Thyroid gland (tissue), 4 donors: Measurements from ENCODE around the gene GLIPR1L1. TPM values are rescaled to one million over a fixed set of nuclear protein-coding genes. Genes with fewer than 3 reads are reported as not detected.

ENCODE experiments used
- DNase-seq, 2 donors: peaks; one replicate each; pipeline ENCODE4 v3.0.0-alpha.2; 2019
- H3K27ac ChIP-seq, 3 donors: fragments of 200-600 bp; sonication (generic); 1 replicate in 2 of 3; 2 replicates in 1 of 3; pipeline ENCODE4 v1.5.1; 2016 to 2019; ENCODE audit warnings: mild to moderate bottlenecking in 1 of 3, moderate library complexity in 1 of 3
- H3K27me3 ChIP-seq: fragments of 200-600 bp; sonication (generic); one replicate; pipeline ENCODE4 v1.5.1; 2019
- H3K36me3 ChIP-seq, 2 donors: fragments of 200-600 bp; sonication (generic); one replicate each; pipeline ENCODE4 v1.5.1; 2016 to 2019
- H3K4me1 ChIP-seq, 2 donors: fragments of 200-600 bp; sonication (generic); one replicate each; pipeline ENCODE4 v1.5.1; 2017 to 2019
- H3K4me3 ChIP-seq, 3 donors: fragments of 200-600 bp; sonication (generic); replicated peaks in 1 of 3; 1 replicate in 2 of 3; 2 replicates in 1 of 3; pipeline ENCODE4 v1.5.1; 2016; ENCODE audit warnings: mild to moderate bottlenecking in 1 of 3
- H3K9me3 ChIP-seq: fragments of 200-600 bp; sonication (generic); one replicate; pipeline ENCODE4 v1.5.1; 2017
- POLR2A ChIP-seq, 2 donors: fragments of 450-650 bp; IDR thresholded peaks; one replicate each; pipeline ENCODE4 v1.6.1; 2017; ENCODE audit warnings: antibody characterized with exemption in 2 of 2, mild to moderate bottlenecking in 2 of 2, moderate library complexity in 1 of 2
- WGBS, 2 donors: methylation state at CpG; one replicate each; pipeline ENCODE4 v1.1.5; 2017; 5-methylcytosine and 5-hydroxymethylcytosine counted together
- intact Hi-C: fragments of 100-400 bp; cut with DNase I; formaldehyde crosslinking; loops from one replicate; pipeline ENCODE4 v1.15.1; 2023
- total RNA-seq, 4 donors: library from RNA; depleted of rRNA; stranded (reverse); fragments of >200 nt; gene quantifications; one replicate each; pipeline ENCODE4 v1.2.3, GENCODE V29; 2016
- TF ChIP-seq, protein P1 (sequence below), 6 experiments: fragments of 200-600 bp in 3 of 6; fragments of 450-650 bp in 3 of 6; sonication (generic) in 3 of 6; IDR thresholded peaks; one replicate each; pipeline ENCODE4 v1.5.1; 2016 to 2019; ENCODE audit warnings: antibody characterized with exemption in 6 of 6, mild to moderate bottlenecking in 2 of 6, inconsistent platforms in 1 of 6, moderate library complexity in 1 of 6

GLIPR1L1 gene
- total RNA-seq, 4 donors from 2014 or later: not detected

DNA sequence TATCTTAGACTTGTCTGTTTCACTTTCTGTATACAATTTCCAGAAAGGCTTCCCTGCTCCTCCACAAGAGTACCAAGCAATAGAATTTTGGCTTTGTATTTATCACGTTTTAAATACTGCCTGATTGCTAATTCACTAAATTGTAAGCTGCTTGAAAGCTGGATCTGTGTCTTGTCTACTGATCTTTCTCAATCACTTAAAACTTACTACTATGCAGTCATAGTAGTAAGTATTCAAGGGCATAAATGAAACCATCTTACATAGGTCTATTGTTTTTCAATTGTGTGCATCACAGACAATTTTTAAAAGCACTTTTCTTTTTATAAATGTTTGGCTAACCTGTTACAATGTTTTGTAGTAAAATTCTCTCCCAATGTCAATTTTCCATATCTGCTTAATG lies 55.2 kb downstream of the GLIPR1L1 start:
- intact Hi-C loops: no loop called here
- Histone ChIP-seq H3K27me3 (no peaks in the 10 kb centered on the region), H3K36me3 (no peaks in the 10 kb centered on the region), H3K4me1 (peaks cover 23% of the 10 kb centered on the region in 2 donors), H3K27ac (peak overlapping the region; percentile 53 to 98 (median 86)), H3K4me3 (no peak overlapping the region), H3K9me3 (no peaks in the 10 kb centered on the region)
- 55 to 59% methylated on average over 1 of the region's 1 CpG for WGBS, 2 donors
- DNase-seq: no peak
- TF ChIP-seq, protein P1, sequence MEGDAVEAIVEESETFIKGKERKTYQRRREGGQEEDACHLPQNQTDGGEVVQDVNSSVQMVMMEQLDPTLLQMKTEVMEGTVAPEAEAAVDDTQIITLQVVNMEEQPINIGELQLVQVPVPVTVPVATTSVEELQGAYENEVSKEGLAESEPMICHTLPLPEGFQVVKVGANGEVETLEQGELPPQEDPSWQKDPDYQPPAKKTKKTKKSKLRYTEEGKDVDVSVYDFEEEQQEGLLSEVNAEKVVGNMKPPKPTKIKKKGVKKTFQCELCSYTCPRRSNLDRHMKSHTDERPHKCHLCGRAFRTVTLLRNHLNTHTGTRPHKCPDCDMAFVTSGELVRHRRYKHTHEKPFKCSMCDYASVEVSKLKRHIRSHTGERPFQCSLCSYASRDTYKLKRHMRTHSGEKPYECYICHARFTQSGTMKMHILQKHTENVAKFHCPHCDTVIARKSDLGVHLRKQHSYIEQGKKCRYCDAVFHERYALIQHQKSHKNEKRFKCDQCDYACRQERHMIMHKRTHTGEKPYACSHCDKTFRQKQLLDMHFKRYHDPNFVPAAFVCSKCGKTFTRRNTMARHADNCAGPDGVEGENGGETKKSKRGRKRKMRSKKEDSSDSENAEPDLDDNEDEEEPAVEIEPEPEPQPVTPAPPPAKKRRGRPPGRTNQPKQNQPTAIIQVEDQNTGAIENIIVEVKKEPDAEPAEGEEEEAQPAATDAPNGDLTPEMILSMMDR (IDR thresholded peaks at IDR 0.05): no peak
- no peak for TF ChIP-seq POLR2A (IDR thresholded peaks at IDR 0.05)

DNA sequence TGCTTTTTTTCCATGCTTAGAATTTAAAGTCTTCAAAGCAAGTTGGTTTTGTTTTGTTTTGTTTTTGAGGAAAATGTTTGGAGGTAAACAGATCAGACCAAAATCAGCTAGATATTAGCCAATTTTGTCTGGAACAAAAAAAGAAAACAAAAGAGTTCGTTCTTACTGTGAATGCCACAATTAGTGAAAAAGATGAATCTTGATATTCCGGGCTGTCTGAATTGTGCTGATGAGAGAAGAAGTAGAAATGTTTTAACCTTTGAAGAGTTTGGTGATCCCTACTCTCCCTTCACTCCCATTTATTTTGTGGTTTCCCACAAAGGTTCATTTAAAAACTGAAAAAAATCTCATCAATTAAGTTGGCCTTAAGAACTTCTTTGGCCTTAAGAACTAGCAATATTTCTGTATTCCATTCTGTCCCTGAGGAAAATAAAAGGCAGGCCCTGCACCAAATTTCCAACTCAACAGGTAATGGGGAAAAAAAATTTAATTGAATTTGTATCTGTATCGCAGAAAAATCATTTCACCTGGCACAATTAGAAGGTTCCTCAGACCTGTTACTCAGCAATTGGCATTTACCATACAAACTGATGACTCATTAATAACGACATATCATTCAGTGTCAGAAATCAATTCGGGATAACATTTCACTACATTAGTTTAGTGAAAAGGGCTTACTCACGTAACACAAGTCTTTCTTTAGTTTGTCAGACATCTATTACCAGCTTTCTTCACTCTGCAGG lies 55.9 kb downstream of the GLIPR1L1 start:
- Histone ChIP-seq H3K27ac (peak overlapping the region; percentile 53 to 98 (median 86)), H3K27me3 (no peaks in the 10 kb centered on the region), H3K9me3 (no peaks in the 10 kb centered on the region), H3K36me3 (no peaks in the 10 kb centered on the region), H3K4me1 (peaks cover 23% of the 10 kb centered on the region in 2 donors), H3K4me3 (peak overlapping the region in 2 of 3 donors; percentile 14 to 33)
- WGBS, 2 donors: 57 to 64% methylated on average over 6 of the region's 6 CpGs
- intact Hi-C loops: no loop called here
- DNase-seq: no peak
- TF ChIP-seq POLR2A (IDR thresholded peaks at IDR 0.05): no peak
- TF ChIP-seq, protein P1 (IDR thresholded peaks at IDR 0.05): no peak

DNA sequence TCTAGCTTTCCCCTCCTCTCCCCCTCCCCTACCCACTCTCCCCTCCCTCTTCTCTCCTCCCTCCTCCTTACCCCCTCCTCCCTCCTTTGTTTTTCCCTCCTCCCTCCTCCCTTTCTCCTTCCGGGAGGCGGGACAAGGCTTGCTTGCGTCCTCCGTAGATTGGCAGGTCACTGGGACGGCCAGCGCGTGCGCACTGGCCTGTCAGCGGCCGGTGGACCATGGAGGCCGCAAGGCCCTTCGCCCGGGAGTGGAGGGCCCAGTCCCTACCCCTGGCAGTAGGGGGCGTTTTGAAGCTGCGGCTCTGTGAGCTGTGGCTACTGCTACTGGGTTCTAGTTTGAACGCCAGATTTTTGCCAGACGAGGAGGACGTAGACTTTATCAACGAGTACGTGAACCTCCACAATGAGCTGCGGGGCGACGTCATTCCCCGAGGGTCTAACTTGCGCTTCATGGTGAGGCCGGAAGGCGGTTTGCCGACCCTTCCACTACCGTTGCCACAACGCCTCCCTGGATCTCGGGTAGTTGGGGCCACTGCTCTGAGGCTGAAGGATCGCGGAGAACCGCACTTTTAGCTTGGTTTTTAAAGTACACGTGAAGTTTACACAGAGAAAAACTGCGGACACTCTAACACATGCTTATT lies 56.5 kb downstream of the GLIPR1L1 start, which contains the start of gene GLIPR1L2:
GLIPR1L2 (plus strand) TSS at position 191 of the 640 bp plus-strand sequence; CDS start at position 219, 28 bp downstream.
- DNase-seq: peak; percentile 95 to 97

DNA sequence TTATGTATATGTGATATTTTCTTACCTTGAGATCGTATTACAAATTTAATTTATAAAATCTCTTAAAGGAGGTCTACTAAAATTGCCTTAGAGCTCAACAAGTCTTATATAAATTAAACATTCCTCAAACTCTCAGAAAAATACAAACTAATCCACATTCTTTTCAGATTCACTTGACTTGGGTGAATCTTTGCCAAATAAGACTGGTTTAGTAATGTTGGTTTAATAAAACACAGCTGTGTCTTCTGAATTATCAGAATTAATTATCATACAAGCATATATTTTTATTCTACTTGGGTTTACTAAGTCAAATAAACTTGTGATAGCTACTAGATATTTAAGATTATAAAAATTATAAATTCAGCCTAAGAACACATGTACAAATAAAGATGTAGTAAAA lies 69.8 kb downstream of the GLIPR1L1 start:
- no peaks in the 10 kb centered on the region for H3K4me1 ChIP-seq

More for the DNA sequence above, 56.5 kb downstream of the GLIPR1L1 start, which contains the start of gene GLIPR1L2:
- Histone ChIP-seq H3K4me3 (peak within 1 kb of the TSS; percentile 18 to 55 (median 33)), H3K36me3 (no peaks in the 10 kb centered on the region), H3K4me1 (peaks cover 23% of the 10 kb centered on the region in 2 donors), H3K27me3 (no peaks in the 10 kb centered on the region), H3K27ac (peak within 1 kb of the TSS; percentile 85 to 98 (median 86)), H3K9me3 (no peaks in the 10 kb centered on the region)
- WGBS, 2 donors: 1% methylated on average over 31 to 36 of the region's 36 CpGs
- intact Hi-C loops: no loop called here
- TF ChIP-seq, protein P1 (IDR thresholded peaks at IDR 0.05): peak; percentile 48 to 90 (median 82)
- peak in 1 of 2 donors; percentile 95 for TF ChIP-seq POLR2A (IDR thresholded peaks at IDR 0.05)

More for the DNA sequence above, 69.8 kb downstream of the GLIPR1L1 start:
- TF ChIP-seq, protein P1 (IDR thresholded peaks at IDR 0.05): no peak
- no peak for TF ChIP-seq POLR2A (IDR thresholded peaks at IDR 0.05)
- Histone ChIP-seq H3K9me3 (no peaks in the 10 kb centered on the region), H3K27me3 (no peaks in the 10 kb centered on the region), H3K27ac (no peak overlapping the region), H3K36me3 (no peaks in the 10 kb centered on the region), H3K4me3 (no peak overlapping the region)
- WGBS, 2 donors: 75 to 86% methylated on average over 1 of the region's 1 CpG
- DNase-seq: no peak
- intact Hi-C loops: no loop called here
